NCI-H1417 (cell line): ENCODE measurements around the gene CENPB.
A peak's percentile ranks its signal among the peaks of the same experiment; 100 is the strongest.
"Not testable (repeated sequence)": the region's sequence is repeated elsewhere in the genome, so short reads cannot be mapped to it uniquely, and the experiment has no call there.

Experiments
- DNase-seq, 3 experiments: peaks; one replicate each; lab custom pipeline; 2025; lab: John Stamatoyannopoulos, UW

The CENPB gene, protein sequence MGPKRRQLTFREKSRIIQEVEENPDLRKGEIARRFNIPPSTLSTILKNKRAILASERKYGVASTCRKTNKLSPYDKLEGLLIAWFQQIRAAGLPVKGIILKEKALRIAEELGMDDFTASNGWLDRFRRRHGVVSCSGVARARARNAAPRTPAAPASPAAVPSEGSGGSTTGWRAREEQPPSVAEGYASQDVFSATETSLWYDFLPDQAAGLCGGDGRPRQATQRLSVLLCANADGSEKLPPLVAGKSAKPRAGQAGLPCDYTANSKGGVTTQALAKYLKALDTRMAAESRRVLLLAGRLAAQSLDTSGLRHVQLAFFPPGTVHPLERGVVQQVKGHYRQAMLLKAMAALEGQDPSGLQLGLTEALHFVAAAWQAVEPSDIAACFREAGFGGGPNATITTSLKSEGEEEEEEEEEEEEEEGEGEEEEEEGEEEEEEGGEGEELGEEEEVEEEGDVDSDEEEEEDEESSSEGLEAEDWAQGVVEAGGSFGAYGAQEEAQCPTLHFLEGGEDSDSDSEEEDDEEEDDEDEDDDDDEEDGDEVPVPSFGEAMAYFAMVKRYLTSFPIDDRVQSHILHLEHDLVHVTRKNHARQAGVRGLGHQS

DNA sequence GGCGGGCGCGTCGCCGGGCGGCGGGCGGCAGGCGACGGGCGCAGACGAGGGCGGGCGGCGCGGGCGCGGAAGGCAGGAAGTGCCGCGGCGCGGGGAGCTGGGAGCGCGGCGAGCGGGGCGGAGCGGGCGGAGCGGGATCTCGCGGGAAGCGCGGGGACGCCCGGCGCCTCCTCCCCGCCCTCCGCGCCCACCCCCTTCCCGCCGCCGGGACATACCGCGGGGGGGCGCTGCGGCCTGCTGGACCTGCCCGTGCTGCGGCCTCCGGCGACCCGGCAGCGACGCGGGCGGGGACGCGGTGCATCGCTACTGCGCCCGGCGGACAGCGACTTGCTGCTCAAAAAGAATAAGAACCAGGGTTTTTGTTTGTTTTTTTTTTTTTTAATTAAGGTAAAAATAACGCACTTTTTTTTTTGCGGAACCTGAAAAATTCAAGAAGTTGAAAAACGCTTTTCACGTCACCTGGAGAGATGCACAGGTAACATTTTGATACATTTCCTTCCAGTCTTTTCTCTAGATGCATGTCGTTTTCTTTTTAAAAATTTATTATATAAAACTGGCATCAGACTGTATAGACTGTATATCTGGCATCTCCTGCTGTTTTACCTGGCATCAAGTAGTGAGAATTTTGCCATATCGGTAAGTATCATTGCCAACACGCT is at the start of gene CENPB:
CENPB (minus strand) TSS at position 76 of the 659 bp plus-strand sequence. CDS start 257 bp downstream, outside the sequence.
- peak; percentile 91 to 93 (median 92) for DNase-seq

DNA sequence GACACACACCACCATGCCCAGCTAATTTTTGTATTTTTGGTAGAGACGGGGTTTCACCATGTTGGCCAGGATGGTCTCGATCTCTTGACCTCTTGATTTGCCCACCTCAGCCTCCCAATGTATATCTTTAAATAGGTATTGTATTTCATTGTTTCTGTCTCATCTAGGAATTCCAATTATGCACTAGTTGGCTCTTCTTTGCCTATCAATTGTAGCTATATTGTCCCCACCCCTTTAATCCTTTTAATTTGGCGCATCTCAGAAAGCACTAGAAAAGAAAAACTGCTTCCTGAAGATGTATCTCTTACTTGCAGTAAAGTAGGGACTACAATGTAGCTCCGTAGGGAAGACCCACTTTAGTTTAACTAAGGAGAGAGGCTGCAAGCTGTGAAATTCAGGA is 49.6 kb upstream of the CENPB start:
- no peak for DNase-seq

DNA sequence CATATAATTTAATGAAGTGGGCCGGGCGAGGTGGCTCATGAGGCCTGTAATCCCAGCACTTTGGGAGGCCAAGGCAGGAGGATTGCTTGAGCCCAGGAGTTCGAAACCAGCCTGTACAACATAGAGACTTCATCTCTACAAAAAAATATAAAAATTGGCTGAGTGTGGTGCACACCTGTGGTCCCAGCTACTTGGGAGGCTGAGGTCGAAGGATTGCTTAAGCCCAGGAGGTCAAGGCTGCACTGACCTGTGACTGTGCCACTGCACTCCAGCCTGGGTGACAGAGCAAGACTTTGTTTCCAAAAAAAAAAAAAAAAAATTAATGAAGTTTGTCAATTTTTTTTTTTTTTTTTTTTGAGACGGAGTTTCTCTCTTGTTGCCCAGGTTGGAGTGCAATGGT is 43.4 kb upstream of the CENPB start:
- DNase-seq, result not testable (repeated sequence)

DNA sequence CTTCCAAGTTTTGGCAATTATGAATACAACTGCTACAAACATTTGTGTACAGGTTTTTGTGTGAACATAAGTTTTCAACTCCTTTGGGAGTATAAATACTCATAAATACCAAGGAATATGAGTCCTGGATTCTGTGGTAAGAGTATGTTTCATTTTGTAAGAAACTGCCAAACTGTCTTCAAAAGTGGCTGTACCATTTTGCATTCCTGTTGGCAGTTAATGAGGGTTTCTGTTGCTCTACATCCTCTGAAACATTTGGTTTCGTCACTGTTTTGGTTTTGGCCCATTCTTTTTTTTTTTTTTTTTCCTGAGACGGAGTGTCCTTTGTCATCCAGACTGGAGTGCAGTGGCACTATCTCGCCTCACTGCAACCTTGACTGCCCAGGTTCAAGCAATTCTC is 42.3 kb upstream of the CENPB start:
- no peak for DNase-seq

DNA sequence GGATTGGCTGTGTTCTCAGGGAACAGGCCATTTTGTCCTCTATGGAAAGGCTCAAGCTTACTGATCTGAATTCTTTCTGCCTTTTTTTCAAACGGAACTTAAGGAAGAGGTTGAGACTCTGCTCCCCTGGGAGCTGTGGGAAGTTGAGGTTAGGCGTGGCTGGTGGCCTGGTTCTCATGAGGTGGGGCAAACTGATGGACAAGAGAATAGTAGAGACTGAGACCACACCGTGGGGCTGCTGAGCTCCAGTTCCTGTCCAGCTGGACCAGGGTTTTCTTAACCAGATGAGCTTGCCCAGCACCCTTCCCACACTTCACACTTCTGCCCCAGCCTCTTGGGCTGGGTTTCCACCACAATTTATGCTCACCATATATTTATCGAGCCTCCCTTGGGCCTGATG is 39.9 kb upstream of the CENPB start:
- no peak for DNase-seq

DNA sequence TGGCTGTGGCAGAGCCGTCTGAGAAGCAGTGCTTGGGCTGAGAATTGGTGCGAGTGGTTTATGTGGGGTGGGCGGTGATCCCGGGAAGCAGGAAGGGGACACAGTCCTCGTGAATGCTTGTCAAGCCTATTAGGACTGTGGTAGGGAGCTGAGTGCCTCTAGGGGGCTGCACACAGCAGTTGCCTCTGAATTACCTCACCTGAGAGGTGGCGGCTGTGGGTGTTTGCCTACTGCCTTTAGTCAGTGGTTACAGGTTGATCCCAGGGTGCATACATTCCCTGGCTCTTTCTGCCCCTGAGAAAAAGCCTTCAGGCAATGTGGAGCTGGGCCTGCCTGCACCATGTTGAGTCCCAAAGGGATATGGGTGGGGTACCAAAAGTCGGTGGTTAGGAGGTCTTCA is 39.0 kb upstream of the CENPB start:
- no peak for DNase-seq

DNA sequence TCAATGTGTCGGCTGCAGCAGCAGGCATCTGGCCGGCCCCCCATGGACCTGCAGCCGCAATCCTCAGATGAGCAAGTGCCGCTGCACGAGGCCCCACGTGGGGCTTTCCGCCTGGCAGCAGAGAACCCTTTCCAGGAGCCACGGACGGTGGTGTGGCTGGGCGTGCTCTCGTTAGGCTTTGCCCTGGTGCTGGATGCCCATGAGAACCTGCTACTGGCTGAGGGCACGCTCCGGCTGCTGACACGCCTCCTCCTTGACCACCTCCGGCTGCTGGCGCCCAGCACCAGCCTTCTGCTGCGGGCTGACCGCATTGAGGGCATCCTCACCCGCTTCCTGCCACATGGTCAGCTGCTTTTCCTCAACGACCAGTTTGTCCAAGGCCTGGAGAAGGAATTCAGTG is 37.3 kb upstream of the CENPB start:
- no peak for DNase-seq

DNA sequence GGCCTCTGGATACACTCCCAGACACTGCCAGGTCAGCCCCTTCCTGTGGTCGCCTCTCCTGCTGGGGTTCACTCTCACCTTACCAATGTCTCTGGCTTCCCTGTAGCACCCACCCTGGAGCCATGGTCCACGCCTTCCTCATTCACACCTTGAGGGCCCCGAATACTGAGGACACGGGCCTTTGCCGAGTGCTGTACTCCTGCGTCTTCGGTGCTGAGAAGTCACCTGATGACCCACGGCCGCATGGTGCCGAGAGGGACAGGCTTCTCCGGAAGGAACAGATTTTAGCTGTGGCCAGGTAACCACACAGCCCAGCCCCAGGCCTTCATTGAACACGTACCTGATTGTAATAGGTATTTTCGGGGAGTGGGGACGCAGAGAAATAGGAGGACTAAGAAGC is 35.5 kb upstream of the CENPB start:
- DNase-seq, result no peak

DNA sequence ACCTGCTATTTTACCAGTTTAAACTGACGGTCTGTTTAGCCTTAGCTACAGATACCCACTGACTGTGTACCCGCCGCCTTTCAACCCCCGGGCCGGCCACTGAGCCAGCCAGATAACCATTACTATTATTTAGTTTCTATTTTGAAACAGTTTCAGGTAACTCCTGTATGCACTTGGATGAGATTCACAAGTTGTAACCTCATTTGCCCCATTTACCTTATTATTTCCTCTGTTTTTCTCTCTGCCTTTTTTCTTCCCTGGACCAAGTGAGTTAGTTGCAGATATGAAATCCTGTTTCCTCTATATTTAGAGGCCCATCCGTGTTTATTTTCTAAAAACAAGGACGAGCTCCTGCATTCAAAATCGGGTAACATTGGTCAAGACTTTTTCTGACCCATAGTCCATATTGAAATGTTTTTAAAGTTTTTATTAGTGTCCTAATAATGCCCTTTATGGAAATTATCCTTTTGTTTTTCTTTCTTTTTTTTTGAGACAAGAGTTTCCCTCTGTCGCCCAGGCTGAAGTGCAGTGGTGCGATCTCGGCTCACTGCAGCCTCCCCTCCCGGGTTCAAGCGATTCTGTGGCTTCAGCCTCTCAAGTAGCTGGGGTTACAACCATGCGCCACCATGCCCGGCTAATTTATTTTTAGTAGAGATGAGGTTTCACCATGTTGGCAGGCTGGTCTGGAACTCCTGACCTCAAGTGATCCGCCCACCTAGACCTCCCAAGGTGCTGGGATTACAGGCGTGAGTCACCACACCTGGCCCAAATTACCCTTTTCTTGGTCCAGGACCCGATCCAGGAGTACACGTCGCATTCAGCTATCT is 34.6 kb upstream of the CENPB start:
- peak in 1 of 3 experiments; percentile 63 for DNase-seq

DNA sequence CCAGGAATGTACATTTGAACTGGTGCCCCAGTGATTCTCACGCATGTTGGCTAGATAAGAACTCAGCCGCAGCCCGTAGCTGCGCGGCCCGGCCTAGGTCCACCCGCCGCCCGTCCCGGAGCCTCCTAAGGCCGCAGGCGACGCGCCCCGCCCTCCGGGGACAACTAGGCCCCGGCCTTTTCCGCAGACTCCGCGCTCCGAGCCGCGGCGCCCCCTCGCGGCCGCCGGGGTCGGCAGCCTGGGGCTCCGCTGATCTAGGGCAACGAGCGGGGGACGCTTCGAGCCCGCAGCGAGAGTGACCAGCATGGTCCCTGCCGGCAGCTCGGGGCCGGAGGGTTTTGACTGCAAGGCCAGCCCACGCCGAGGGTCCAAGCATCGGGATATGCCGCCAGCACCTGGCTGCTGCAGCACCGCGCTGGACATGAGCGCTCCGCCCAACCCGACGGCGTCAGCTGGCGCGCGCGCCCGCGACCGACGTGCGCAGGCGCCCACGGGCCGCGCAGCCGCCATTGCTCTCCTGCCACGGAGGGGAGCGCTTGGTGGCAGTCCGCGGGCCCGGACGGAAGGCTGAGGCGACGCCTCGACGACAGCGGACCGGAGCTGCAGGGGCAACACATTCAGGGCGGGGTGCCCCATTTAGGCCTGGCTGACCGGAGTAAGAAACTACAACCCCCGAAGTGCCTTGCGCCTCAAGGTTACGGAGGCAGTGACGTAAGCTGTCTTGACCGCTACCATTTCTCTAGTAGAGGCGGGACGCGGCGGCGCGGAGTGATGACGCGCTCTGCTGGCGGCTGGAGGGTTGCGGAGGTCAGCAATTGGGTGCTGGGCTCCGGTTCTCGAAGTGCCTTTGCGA is 33.7 kb upstream of the CENPB start, which contains the start of gene AP5S1:
AP5S1 (plus strand) TSS at position 500 of the 853 bp plus-strand sequence. CDS start 1,571 bp downstream, outside the sequence.
- DNase-seq, result peak; percentile 96 to 99 (median 99)

DNA sequence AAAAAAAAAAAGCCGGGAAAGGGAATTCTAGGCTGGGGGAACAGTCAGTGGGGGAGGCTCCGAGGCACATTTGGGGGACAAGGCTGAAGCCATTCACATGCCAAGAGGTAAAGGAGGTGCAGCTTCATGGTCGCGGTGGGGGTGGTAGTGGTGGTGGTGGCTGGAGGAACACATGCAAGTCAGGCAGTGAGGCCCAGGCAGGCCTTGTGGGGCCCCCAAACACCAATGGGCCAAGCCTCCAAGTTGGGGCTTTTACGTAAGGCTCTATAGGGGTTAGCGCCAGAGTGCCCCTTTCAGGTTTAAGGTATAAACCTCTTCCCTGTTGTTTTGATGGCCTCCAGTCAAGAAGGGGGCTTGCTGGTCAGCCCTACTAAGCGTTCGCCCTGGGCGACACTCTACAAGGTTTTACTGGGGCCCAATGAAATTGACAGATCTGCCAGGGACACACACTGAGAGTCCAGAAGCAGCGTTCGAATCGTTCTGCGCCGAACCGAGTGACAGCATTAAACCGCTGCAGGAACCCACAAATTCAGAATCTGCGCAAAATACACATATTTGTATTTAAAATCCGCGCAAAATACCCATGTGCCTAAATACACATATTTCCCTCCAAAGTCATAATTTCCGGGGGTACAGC is 33.0 kb upstream of the CENPB start:
- DNase-seq, result no peak

DNA sequence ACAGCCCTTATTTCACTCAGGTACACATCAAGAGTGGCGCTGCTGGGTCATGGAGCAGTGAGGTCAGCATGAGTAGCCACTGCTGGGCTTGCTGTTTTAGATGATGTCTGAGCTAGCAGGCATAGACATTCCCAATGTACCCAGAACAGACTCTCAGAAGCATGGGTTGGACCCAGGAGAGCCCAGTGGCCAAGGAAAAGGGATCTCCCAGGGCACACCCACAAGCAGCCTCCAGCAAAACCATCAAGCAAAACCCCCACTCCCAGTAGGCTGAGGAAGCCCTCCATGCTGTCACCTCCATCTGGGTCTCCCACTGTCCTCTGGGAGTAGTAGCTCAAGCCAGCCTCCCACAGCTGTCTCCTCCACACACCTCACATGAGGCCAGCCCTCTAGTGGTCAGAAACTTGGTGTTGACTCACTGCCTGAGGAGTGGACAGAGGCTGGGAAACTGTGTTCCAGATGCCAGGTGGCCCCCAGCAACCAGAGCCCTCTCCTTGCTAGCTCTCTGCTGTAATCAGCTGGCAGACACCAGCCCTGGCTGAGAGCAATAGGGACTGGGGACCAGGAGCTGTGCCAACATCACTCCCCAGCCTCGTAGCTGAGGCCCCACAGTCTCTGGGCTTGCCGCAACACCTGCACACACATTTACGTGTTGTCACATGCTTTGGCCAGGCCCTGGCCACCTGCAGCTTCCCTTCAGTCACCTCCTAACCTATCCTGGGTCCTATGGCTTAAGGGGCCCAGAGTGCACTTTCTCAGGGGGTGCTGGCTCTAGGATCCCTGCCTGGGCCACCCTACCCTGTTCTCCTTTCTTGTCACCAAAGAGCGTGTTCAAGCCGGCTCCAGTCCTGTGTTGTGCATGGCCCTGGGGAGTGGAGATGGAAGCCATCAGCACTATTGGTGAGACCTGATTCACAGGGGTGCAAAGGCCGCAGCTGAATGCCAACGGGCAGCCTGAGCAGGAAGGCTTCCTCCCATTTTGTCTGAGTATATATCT is 31.9 kb upstream of the CENPB start:
- DNase-seq, result peak; percentile 47 to 80 (median 60)

DNA sequence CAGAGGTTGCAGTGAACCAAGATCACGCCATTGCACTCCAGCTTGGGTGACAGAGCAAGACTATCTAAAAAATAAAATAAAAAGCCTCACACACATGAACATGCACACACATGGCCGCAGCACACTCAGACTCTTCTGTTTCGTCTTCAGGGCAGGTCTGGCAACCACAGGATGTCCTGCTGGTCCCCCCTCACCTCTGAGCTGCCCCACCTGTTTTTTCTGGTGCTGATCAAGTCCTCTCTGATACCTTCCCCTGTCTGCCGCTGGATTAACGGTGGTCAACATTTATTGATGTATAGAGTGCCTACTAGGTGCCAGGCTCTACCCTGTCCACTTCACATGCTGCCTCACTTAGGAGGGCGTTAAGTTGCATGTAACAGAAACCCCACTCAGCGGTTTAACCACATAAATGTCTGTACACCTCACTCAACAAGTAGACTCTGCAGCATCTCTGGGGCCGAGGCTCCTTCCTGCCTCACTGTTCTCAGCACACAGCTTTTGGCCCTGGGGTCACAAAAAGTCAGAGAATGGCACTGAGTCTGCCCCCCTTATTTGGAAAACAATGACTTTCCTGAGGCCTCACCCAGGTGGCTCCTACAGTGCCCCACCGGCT is 29.3 kb upstream of the CENPB start:
- DNase-seq, result no peak

DNA sequence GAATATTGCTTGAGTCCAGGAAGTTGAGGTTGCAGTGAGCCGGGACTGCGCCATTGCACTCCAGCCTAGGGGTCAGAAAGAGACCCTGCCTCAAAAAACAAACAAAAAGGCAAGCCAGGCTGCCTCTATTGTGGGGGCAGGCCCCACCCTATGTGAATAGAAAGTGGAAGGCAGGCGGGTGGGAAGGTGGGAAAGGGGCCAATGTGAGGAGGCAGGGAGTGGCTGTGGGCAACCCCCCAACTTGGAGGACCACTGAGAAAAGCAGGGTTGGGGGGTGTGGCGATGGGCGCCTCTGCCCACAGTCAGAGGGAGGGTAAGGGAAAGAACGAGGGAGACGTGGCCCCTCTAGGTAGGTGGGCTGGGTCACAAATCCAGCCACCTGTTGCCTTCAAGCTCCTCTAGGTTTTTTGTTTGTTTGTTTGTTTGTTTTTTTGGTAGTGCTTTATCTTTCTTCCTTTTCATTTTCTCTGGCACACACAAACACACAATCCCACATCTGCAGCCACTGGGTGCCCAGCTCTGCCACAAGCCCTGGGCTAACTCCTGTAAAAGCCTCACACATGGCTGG is 28.5 kb upstream of the CENPB start:
- no peak for DNase-seq

DNA sequence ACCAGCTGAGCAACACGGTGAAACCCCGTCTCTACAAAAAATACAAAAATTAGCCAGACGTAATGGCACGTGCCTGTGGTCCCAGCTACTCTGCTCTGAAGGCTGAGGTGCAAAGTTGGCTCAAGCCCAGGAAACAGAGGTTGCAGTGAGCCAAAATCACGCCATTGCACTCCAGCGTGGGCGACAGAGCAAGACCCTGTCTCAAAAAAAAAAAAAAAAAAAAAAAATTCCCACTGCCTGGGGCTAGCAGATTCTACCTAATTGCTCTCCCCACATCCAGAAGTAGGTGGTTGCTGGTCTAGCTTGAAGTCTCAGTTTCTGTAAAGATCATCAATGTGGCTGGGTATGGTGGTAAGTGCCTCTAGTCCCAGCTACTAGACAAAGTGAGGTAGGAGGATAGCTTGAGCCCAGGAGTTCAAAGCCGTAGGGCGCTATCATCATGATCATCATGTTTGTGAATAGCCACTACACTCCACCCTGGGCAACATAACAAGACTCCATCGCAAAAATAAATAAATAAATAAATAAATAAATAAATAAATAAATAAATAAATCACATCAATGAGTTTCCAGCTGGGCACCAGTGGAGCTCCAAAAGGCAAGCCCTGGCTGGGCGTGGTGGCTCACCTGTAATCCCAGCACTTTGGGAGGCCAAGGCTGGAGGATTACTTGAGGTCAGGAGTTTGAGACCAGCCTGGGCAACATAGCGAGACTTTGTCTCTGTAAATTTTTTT is 27.5 kb upstream of the CENPB start:
- no peak for DNase-seq

DNA sequence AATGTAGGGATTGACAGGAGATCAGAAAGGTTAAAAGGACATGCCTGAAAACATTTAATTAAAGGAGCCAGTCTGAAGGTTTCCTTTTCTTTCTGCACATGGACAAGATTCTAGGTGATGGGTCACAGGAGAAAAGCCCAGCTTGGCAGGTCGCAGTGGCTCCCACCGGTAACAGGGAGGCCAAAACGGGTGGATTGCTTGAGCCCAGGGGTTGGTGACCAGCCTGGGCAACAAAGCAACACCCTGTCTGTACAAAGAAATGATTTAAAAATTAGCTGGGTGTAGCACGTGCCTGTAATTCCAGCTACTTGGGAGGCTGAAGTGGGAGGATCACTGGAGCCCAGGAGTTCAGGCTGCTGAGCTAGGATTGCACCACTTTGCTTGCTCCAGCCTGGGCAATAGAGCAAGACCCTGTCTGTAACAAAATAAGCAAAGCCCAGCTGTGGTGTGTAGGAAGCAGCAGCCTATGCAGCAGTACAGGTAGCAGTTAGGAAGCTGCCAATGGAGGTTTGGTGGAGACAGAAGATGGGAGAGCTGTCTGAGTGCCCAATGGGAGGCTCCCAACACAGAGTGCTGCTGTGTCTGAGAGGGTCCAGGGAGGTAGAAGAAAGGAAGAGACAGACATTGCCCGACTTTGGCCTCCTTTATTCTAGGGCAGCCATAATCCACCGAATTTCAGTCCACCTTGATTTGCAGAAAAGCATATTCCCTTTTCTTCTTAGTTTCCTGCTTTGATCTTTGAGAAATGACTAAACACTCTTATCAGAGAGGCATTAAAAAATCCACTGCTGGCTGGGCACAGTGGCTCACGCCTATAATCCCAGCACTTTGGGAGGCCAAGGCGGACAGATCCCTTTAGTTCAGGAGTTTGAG is 26.7 kb upstream of the CENPB start:
- DNase-seq, result no peak

DNA sequence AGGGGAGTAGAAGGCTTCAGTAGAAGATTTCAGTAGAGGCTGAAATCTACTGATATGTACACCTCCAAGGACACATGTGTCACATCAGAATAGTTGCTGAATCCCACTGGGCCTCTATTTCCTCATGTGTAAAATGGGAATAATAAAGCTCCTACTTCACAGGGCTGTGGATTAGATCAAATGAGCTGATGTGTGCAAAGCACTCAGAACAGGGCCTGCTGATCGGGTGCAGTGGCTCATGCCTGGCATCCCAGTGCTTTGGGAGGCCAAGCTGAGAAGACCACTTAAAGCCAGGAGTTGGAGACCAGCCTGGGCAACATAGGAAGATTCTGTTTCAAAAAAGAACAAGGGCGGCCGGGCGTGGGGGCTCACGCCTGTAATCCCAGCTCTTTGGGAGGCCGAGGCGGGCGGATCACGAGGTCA is 25.7 kb upstream of the CENPB start:
- DNase-seq, result no peak
